Tibial nerve (tissue), 3 donors: Measurements from ENCODE around the gene OCLN.

Source experiments
- POLR2A ChIP-seq, 2 donors: fragments of 450-650 bp; IDR thresholded peaks; one replicate each; pipeline ENCODE4 v1.6.1; 2017; ENCODE audit warnings: antibody characterized with exemption in 2 of 2, mild to moderate bottlenecking in 2 of 2, moderate library complexity in 2 of 2
- TF ChIP-seq, protein P1 (sequence below), 5 experiments: fragments of 200-600 bp in 3 of 5; fragments of 450-650 bp in 2 of 5; sonication (generic) in 3 of 5; IDR thresholded peaks; one replicate each; pipeline ENCODE4 v1.5.1; 2016 to 2019; ENCODE audit warnings: antibody characterized with exemption in 5 of 5, mild to moderate bottlenecking in 3 of 5, moderate library complexity in 2 of 5

DNA sequence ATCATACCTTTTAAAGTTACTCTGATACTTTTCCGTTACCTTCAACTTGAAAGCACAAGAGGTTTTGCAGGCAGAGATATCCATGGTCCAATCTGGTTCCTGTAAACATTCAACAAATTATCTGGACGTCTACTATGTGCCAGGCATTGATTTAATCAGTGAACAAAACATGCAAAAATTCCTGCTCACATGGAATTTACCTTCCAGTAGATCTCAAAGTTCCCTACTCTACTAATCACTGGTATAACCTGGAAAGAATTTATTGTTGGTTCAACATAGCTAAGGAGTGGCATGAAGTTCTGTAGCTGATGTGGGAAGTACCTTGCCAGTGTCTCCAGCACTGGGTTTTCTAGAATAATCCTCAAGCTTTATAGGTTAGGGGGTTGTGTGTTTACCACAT, 9.8 kb downstream of the OCLN start:
- TF ChIP-seq POLR2A (IDR thresholded peaks at IDR 0.05): no peak
- TF ChIP-seq, protein P1, sequence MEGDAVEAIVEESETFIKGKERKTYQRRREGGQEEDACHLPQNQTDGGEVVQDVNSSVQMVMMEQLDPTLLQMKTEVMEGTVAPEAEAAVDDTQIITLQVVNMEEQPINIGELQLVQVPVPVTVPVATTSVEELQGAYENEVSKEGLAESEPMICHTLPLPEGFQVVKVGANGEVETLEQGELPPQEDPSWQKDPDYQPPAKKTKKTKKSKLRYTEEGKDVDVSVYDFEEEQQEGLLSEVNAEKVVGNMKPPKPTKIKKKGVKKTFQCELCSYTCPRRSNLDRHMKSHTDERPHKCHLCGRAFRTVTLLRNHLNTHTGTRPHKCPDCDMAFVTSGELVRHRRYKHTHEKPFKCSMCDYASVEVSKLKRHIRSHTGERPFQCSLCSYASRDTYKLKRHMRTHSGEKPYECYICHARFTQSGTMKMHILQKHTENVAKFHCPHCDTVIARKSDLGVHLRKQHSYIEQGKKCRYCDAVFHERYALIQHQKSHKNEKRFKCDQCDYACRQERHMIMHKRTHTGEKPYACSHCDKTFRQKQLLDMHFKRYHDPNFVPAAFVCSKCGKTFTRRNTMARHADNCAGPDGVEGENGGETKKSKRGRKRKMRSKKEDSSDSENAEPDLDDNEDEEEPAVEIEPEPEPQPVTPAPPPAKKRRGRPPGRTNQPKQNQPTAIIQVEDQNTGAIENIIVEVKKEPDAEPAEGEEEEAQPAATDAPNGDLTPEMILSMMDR (IDR thresholded peaks at IDR 0.05): no peak
